HG02840 (cell line): Measurements from ENCODE around the gene STK24.

Experiments used
- ATAC-seq: cut with Tn5 transposase; IDR thresholded peaks from one replicate; pipeline ENCODE4 v1.9.1; 2021; ENCODE audit warnings: mild to moderate bottlenecking, moderate library complexity, moderate number of reproducible peaks; ENCODE audit not compliant: unreplicated experiment, low FRiP score

STK24 gene

DNA sequence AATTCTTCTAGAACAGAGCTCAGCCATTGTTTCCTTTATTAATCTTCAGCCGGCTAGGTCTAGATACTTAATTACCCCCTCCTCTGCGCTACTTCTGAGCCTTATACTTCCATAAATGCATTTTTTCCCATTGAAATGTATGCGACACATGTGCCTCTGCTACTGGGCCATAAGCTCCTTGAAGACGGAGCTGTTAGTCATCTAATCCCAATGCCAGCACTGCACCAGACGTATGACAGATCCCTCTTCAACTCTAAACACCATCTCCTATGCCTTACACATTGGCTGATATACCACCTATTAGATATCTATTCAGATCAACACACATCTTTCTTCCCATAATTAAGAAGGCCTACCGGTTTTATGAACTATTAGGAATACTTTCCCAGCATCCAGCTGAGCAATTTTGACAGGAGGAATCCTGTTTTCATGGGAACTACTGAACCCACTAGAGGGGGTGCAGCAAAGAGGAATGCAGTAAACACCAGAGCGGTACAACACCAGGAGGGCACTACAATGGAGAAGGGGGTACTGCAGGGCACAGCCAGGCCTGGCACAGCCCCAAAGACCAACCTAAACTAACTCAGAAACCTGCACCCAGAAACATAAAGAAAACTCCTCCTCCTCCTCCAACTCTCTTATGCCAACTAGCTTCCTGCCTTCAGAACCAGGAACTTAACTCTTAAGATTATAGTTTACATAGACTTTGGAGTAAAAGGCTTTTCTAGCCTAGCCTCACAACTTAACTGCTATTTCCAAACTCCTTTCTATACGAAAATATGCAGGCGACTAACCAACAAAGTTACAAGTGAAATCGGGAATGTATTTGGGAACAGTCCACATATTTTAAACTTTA is 18.7 kb downstream of the STK24 start:
- no peak for ATAC-seq

DNA sequence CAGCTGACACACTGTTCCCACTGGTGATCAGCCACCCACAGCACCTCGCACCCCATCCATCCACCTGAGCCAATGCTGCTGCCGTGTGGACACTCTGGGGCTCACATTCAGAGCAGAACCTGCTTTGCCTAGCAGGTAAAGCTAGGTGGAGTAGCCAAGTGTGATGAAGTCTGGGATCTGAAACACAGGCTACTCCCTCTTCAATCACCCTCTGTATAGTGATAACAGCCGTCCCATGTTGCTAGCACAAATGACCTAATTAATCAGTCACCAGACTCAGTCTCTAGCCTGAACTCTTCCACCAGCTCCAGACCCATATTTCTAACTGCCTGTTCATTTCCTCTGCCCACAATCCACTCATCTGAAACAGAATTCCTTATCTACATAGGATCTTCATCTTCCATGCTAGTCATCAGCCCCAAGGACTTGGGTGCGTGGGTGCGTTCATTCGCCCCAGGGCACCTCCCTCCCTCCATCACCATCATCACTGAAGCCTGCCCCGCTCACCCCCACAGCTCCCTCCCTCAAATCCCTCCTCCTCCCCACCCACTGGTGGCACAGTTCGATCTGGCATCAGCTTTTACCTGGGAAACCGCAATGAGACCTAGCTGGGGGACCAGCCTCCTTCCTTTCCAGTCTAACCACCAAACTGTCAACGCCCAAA is 19.8 kb downstream of the STK24 start:
- ATAC-seq, result no peak

DNA sequence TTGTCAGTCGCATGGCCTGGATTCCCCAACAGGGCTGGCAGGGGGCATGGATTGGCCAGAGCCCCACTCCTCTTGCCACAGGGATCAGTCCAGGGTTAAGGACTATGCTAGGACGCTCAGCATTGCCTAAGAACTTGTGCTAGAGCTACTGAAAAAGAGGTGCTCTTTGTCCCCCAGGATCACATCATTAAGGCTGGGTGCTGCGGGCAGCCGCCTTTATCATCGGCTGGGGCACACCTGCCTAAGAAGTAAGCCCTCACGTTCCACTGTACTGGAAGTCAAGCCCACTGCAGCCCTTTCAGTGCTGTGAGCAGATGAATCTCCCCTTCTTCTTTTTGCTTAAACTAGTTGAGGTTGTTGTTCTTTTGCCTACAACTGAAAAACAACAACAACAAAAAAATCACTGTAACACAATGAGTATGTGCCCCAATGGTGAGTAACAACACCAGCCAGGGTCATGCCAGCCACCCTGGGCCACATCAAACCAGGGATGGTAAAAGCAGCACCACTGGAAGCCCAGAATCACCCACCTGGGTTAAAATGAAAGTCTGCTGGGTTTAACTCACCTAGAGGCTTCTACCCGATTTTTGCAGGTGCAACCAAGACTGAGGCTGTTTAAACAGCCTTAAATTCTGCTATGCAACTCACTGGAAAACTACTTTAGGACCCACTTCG is 20.6 kb downstream of the STK24 start:
- no peak for ATAC-seq

DNA sequence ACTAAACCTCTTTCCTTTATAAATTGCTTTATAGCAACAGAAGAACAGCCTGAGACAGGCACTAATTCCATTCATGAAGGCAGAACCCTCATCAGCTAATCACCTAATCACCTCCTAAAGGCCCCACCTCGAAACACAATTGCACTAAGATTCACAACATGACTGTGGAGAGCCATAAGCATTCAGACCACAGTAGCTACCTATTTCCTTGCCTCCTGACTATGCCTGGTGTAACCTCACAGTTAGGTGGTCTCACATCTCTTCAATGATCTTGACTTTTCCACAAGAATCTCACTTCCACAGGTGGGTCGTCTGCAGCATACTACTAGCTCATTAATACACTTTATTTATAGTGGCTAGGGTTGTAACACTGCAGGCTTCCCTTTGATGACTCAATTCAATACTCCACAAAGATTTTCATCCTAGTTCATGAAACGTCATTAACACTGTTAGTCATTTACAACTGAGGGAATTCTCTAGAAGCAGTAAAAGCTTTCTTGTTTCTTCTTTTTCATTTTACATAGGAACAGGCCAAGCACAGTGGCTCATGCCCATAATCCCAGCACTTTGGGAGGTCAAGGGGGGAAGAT is 27.1 kb downstream of the STK24 start:
- ATAC-seq, result peak; percentile 61

DNA sequence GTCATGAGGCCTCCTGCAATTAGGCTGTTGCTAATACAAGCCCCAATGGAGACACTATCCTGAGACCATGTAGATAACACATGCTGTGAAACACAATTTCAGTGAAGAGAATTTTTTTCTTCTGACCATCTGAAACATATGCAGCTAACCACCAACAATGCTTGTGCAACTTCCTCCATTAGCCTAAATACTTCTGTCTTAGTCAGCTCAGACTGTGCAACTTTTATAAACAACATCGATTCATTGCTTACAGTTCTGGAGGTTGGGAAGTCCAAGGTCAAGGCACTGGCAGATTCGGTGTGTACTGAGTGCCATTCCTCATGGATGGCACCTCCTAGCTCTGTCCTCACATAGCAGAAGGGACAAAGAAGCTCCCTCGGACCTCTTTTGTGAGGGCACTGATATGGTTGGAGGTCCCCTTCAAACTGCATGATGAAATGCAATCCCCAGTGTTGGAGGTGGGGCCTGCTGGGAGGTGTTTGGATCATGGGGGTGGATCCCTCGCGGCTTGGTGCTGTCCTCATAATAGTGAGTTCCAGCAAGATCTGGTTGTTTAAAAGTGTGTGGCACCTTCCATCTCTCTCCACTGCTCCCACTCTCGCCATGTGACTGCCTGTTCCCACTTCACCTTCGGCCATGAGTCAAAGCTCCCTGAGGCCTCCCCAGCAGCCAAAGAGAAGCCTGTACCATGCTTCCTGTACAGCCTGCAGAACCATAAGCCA is 27.7 kb downstream of the STK24 start:
- no peak for ATAC-seq

DNA sequence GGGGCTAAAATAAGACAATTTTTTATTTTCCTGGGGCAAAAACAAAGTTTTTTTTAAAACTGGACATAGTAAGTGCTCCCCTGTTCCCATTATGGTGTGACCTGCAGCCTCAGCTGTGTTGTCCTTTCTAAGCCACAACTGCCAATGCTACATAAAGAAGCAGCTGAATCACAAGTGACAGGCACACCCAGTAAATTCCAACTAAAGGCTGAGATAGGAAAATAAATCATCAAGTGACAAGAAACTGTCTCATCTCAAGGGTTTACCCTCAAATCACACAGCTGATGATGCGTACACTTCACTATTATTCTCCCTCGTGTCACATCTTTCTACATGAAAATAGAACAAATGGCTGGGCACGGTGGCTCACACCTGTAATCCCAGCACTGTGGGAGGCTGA is 28.7 kb downstream of the STK24 start:
- no peak for ATAC-seq

DNA sequence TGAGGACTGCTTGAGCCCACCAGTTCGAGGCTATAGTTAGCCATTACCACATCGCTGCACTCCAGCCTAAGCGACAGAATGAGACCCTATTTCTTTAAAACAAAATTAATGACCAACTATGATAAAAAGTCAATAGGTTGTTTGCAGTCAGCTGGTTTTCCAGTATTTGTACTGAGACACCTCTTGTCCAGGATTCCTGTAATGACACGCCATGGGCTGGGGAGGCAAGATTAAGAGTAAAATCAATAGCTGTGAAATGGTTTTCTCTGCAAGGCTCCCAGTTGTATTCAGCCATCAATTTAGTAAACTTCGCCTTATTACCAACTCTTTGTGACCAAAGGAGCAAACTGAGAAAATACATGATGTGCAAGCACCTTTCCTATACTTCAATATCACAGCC is 29.5 kb downstream of the STK24 start:
- ATAC-seq, result no peak

DNA sequence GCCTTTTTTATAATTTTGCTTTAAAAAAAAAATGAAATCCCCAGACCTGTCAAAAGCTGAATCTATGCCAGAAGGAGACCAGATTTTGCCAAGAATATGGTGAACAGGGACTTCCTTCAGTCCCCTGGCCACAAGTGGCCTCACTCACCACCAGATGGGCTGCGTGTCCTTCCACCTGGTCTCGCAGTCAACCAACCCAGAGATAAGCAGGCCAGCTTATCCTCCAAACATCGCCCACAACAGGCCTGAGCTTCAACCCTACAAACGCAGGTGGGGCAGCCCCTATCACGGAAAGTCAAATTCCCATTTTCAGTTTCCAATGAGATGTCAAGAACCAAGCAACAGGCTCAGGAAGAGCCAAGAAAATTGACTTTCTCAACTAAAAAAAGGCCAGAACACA is 30.5 kb downstream of the STK24 start:
- ATAC-seq, result no peak

DNA sequence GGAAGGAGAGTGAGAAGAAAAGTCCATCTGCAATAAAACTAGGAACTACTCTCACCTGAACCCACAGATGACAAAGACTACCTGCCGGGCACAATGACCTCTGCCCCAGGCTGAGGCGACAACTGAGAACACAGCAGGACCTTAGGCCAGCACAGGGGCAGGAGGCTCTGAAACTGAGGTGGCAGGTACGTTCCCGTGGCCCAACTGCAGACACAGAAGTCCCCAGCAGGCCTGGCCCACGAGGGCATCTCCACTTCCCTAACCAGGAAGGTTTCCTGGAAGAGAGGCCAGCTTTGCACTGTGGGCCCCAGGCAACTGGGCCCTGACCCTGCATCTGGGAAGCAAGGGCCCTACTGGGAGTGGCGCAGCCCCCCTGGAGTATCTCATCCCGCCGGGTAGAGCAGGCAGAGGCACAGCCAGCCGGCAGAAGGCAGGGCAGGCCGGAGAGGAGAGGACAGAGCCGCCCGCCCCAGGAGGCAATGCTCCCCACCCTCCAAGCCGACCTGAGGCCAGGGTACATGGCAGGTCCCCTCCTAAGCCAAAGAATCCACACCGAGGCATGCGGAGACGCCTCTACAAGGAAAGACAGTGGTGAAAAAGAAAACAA is 32.7 kb downstream of the STK24 start:
- no peak for ATAC-seq

DNA sequence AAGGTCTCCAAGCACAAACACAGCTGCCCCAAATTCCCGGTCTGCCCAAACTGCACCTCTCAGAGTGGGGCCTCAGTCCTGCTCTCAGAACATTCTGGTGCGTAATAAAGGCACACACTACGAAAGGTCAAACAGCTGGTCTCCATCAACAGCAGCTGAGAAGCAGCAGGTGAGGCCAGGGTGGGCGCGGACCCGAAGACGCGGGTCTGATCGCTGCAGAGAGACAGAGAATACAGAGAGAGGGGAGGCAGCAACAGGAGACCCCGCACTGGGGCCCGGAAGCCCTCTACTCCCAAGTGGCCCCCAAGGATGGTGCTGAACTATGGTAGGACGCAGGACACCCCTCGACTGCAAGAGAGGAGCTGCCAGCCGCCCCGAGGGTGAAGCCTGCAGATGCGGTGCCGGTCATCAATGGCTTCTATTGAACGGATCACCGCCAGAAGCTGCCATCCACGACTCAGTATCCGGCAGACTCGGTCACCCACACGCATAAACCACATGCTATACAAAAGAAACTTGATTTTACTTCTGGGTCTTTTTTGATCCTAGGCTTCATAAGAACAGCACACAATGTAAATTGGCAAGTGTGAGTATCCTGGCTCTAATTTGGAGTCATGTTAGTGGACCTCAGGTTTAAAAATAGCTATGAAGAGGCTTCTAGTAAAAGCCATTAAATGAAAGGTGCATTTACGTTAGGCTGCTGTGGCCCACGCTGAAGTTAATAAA is 33.4 kb downstream of the STK24 start:
- ATAC-seq, result peak; percentile 21

DNA sequence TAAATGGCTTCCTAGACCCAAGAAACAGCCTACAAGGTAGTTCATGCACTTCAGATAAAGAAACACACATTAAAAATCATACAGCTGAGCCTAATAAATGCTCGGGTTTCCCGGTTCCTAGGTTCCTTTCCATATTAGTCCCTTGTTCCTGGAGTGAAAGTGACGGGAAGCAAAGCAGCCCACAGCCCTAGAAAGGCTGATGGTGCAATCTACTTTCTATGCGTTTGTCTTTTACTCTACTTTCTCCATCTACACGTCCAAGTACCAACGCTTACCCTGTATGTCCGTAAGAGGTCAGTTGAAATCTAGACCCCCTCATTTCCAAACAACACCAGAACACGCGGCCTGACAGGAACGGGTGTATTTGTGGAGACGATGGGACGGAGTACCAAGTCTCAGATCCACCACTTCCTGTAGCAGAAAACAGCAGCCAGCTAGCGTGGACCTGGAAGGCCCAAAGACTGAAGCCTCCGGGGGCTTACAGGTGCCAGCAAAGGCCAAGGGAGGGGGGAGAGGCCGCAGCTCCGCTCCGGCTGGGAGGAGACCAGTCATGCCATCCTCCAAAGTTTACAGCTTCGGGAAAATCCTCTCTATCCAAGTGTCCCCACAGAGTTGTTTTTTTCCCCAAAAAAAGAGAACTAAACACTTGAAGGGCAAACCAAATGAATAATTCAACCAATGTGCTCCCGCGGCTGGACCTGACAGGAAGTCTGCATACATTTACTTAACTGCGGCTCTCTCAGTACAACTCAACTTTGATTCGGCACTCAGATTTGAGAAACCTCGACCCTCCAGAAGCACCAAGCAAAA is 34.1 kb downstream of the STK24 start:
- ATAC-seq, result peak; percentile 57

DNA sequence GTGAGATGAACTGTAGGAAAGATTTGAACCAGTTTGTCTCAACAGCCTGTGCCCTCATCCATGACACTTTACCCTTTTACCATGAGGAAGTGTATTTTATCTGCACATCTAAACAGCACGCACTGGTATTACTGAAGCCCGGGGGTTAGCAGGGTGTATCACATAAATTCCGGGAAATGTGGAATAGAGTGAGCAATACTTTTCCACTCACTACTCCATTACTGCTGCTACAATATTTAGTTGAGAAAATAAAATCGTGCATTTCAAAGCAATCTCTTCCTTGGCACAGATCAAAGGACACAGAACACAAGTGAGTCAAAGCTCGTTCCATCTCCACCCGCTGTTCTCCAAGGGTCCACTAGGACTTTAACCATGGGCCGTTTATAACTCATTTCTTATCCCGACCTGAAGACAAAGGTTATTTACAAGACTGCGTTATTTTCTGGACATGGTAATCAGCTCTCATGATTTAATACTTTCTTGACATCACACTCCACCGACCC is 35.2 kb downstream of the STK24 start:
- ATAC-seq, result no peak

DNA sequence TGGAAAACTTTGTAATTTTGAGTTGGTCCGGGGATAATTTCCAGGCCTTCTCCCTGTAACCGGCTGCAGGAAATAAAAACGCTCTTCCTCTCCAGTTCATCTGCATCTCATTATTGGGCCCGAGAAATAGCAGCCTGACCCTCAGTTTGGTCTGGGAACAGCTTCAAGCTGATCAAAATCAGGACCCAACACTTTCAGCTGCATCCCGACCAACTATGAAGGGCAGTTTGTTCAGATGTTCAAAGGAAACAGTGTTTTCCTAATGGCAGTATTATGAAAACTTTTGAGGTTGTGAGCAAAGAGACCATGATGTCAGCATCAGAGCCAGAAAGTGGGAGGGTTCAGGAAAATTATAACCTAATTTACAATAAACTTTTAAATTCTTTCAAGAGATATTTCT is 35.7 kb downstream of the STK24 start:
- ATAC-seq, result no peak

DNA sequence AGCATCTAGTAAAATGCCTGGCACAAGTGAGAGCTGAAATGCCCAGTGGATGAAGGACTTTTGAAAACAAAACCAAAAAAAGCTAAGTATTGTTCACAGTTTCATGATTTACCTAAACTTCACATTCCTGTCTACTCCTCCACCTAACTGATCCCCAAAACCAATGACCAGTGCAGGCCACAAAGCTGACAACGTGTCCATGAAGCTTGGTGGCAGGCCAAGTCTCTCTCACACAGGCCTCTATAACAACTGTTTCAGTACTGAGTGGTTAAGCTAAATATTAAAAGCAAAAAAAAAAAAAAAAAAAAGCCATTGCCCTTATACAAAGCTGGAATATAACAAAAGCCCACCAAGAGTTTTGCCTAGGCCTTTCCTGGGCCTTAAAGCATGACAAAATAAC is 36.4 kb downstream of the STK24 start:
- no peak for ATAC-seq

DNA sequence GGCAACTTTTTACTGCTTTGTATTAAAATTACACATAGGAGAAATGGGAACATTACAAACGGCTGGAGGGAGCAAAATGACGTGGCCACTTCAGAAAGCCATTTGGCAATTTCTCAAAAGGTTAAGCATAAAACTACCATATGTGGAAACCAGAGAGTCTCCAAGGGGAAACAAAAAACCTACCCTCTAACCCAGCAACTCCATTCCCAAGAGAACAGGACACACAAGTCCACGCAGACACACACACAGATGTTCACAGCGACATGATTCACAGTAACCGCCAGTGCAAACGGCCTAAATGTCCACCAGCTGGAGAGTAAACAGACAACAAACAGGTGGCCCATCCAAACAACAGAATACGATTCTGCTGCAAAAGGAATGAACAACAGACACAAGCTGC is 37.2 kb downstream of the STK24 start:
- ATAC-seq, result no peak

DNA sequence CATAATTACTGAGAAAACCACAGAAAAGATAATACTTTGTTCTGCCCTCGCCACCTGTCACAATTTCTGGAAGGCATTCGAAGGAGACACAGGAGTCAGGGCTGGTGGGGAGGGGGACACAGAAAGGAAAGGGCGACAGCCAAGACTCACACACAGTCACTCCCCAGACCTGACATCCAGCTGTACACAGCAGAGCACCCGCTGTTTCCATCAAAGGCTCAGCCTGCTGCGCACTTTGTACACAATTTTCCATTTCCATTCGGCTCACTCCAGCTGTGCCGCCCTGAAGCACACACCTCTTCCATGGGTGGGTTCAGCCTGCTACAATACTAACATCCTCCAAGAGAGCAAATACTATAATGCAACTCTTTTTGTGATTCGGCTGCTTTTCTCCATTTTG is 38.0 kb downstream of the STK24 start:
- no peak for ATAC-seq

DNA sequence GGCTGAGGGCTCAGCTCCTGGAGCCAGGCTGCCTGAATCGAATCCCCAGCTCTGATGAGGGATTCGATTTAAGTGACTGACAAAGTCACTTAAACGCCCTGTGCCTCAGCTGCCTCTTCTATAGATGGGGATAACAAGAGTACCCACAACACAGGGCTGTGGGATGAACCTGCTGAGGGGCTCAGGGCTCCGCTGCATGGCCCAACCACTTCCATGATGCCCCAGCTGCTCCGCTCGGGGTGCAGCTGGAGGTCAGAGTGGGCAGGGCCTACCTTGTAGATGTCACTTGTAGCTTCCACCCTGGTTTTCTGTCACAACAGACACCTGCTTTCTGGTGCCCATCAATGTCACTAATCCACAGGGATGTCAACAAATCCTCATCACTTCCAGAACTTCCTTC is 39.2 kb downstream of the STK24 start:
- no peak for ATAC-seq

DNA sequence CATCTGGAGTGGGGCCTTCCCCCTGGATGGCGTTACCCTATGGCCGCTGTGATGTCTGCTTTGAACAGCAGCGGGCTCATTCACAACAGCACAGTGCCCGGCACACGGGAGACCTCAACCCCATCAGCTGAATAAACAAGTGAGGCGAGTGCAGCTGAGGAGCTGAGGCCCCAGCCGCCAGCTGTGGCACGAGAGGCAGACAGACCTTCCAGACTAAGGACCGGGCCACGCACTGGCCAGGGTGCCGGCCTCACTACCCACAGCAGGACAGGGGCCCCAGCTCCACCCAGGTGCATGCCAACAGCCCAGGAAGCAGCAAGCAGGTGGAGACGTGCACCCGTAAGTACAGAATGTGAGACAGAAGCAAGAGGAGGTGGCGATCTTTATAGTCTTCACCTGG is 39.6 kb downstream of the STK24 start:
- ATAC-seq, result no peak
